ENCODE results near the gene SIRT2. TPM values are rescaled to one million over a fixed set of nuclear protein-coding genes. Genes with fewer than 3 reads are reported as not detected.
"Not testable (repeated sequence)": the region's sequence is repeated elsewhere in the genome, so short reads cannot be mapped to it uniquely, and the experiment has no call there.

Gene SIRT2
- total RNA-seq, 2 experiments from 2014 or later, result 60.8 to 67.8 TPM

- H3K27ac Mint-ChIP-seq, result no peak overlapping the region
These were observed 10.5 kb downstream of the SIRT2 start for GRCh38 chr19:38888876-38889275.

DNA sequence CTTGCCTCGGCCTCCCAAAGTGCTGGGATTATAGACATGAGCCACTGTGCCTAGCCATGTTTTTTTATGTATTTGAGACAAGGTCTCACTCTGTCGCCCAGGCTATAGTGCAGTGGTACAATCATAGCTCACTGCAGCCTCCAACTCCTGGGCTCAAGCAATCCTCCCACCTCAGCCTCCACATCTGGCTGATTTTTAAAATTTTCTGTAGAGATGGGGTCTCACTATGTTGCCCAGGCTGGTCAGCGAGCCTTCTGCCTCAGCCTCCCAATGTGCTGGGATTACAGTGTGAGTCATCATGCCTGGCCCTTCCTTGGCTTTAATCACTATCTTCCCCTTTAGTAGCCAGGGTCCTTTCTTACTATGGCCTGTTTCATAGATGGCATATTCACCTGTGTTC lies 14.7 kb downstream of the SIRT2 start:
- intact Hi-C loops (cut with DNase I, micrococcal nuclease), result loop anchor here (5.0 kb wide), 2 partner anchors 117 to 342 kb away; no protein-coding TSS in a partner anchor
- H3K4me3 ChIP-seq (ENCODE audit: low read length); CTCF ChIA-PET; H3K27me3 Mint-ChIP-seq; H3K4me3 Mint-ChIP-seq; H3K4me1 Mint-ChIP-seq (ENCODE audit: low read depth); H3K27me3 ChIP-seq (ENCODE audit: control insufficient read depth in 1 of 2, insufficient read depth in 2 of 2, low read length in 2 of 2); H3K9me3 Mint-ChIP-seq; DNase-seq; POLR2A ChIA-PET; H3K27ac ChIP-seq (ENCODE audit: low read depth in 1 of 2, low read length in 2 of 2); H3K9me3 ChIP-seq (ENCODE audit: control insufficient read depth in 1 of 2, insufficient read depth in 1 of 2, low read length in 2 of 2); ATAC-seq (ENCODE audit: poor library complexity); H3K27ac Mint-ChIP-seq: not testable (repeated sequence)
- peaks cover 38% of the 10 kb centered on the region for H3K36me3 Mint-ChIP-seq (ENCODE audit: low read depth)
- peaks cover 28% of the 10 kb centered on the region for H3K4me1 ChIP-seq (ENCODE audit: insufficient read depth, low read length)
- H3K36me3 ChIP-seq (ENCODE audit: insufficient read depth, low read length), result peaks cover 40% of the 10 kb centered on the region

More at GRCh38 chr19:38888876-38889275, 10.5 kb downstream of the SIRT2 start:
- ATAC-seq (ENCODE audit: poor library complexity) (no peak), DNase-seq (no peak)
- H3K9me3 ChIP-seq (ENCODE audit: control insufficient read depth in 1 of 2, insufficient read depth in 1 of 2, low read length in 2 of 2), result no peaks in the 10 kb centered on the region
- Mint-ChIP-seq H3K4me1 (ENCODE audit: low read depth) (peaks cover 6% of the 10 kb centered on the region), H3K4me3 (no peak overlapping the region), H3K9me3 (no peaks in the 10 kb centered on the region), H3K27me3 (no peaks in the 10 kb centered on the region), H3K36me3 (ENCODE audit: low read depth) (peaks cover 29% of the 10 kb centered on the region)
- intact Hi-C loops (cut with DNase I, micrococcal nuclease), result loop anchor here (5.0 kb wide), 2 partner anchors 122 to 347 kb away; no protein-coding TSS in a partner anchor
- CTCF ChIA-PET, result interaction anchor here (1.7 to 3.0 kb wide), 3 partner anchors 22 to 41 kb away, joined by 5 to 13 read pairs (median 5); partner anchors contain the start of genes MRPS12 and SARS2
- TF ChIP-seq CTCF (IDR thresholded peaks at IDR 0.05), result no peak
- H3K4me3 ChIP-seq (ENCODE audit: low read length), result no peak overlapping the region
- H3K27me3 ChIP-seq (ENCODE audit: control insufficient read depth in 1 of 2, insufficient read depth in 2 of 2, low read length in 2 of 2), result no peaks in the 10 kb centered on the region
- POLR2A ChIA-PET, result interaction anchor here (0.9 kb wide), 1 partner anchor 31 kb away, joined by 3 read pairs; no protein-coding TSS in a partner anchor
- H3K27ac ChIP-seq (ENCODE audit: low read depth in 1 of 2, low read length in 2 of 2), result no peak overlapping the region
- H3K4me1 ChIP-seq (ENCODE audit: insufficient read depth, low read length), result peaks cover 7% of the 10 kb centered on the region
- peaks cover 41% of the 10 kb centered on the region for H3K36me3 ChIP-seq (ENCODE audit: insufficient read depth, low read length)

DNA sequence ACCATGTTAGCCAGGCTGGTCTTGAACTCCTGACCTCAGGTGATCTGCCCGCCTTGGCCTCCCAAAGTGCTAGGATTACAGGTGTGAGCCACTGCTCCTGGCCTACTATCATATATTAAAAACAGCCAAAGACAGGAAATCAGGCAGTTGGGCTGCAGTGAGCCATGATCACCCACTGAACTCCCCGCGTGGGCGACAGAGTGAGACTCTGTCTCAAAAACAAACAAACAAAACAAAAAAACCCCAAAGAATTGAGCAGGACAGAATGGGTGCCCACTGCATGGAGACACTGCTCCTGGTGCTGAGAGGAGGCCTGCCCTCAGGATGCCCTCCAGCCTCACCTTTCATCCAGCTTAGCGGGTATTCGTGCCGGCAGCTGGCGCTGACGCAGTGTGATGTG lies 16.1 kb downstream of the SIRT2 start:
- no peaks in the 10 kb centered on the region for H3K27me3 ChIP-seq (ENCODE audit: control insufficient read depth in 1 of 2, insufficient read depth in 2 of 2, low read length in 2 of 2)
- ATAC-seq (ENCODE audit: poor library complexity), result no peak
- peaks cover 15% of the 10 kb centered on the region for H3K4me1 Mint-ChIP-seq (ENCODE audit: low read depth)
- no peak overlapping the region for H3K4me3 ChIP-seq (ENCODE audit: low read length)
- no peak overlapping the region for H3K27ac ChIP-seq (ENCODE audit: low read depth in 1 of 2, low read length in 2 of 2)
- H3K27ac Mint-ChIP-seq, result no peak overlapping the region
- peaks cover 26% of the 10 kb centered on the region for H3K36me3 ChIP-seq (ENCODE audit: insufficient read depth, low read length)
- peaks cover 42% of the 10 kb centered on the region for H3K4me1 ChIP-seq (ENCODE audit: insufficient read depth, low read length)
- no peaks in the 10 kb centered on the region for H3K9me3 Mint-ChIP-seq
- H3K36me3 Mint-ChIP-seq (ENCODE audit: low read depth), result peaks cover 31% of the 10 kb centered on the region
- TF ChIP-seq CTCF (IDR thresholded peaks at IDR 0.05), result no peak
- no peak for DNase-seq
- no peaks in the 10 kb centered on the region for H3K27me3 Mint-ChIP-seq
- ChIA-PET POLR2A (no interaction called here), CTCF (no interaction called here)
- no peaks in the 10 kb centered on the region for H3K9me3 ChIP-seq (ENCODE audit: control insufficient read depth in 1 of 2, insufficient read depth in 1 of 2, low read length in 2 of 2)
- no peak overlapping the region for H3K4me3 Mint-ChIP-seq
- intact Hi-C loops (cut with DNase I, micrococcal nuclease), result no loop called here

All from CD4-positive, alpha-beta T cell (primary cell).